GM12878 (cell line): Measurements from ENCODE around the gene EPN3. TPM values are rescaled to one million over a fixed set of nuclear protein-coding genes. Genes with fewer than 3 reads are reported as not detected.

ENCODE experiments used
- ATAC-seq: fragments of 200-7000 bp; cut with Tn5 transposase; 3 replicates; pipeline ENCODE4 v1.9.1; 2020; ENCODE audit warnings: mild to moderate bottlenecking, moderate library complexity
- BruUV-seq: library from RNA; stranded (reverse); fragments of 400-500 nt; replicated peaks from 2 replicates; lab custom pipeline; 2021; lab: Mats Ljungman, UMichigan
- CTCF ChIA-PET: fragments of 300-600 bp; sonication (Branson Sonifier 250); formaldehyde crosslinking; extraction: SDS; loops from one replicate; lab custom pipeline; 2021; ENCODE audit warnings: inconsistent platforms; lab: Yijun Ruan, JAX
- POLR2A ChIA-PET: fragments of 350-600 bp; formaldehyde crosslinking; extraction: SDS; loops from one replicate; lab custom pipeline; 2021; ENCODE audit warnings: inconsistent platforms; lab: Charles Lee
- RAD21 ChIA-PET: fragments of 300-600 bp; sonication (Branson Sonifier 250); formaldehyde crosslinking; loops from one replicate; lab custom pipeline; 2023; ENCODE audit warnings: antibody characterized with exemption; ENCODE audit not compliant: unreplicated experiment; lab: Charles Lee
- SMC1A ChIA-PET: fragments of 300-600 bp; sonication (Branson Sonifier 250); formaldehyde crosslinking; loops from one replicate; lab custom pipeline; 2023; ENCODE audit not compliant: unreplicated experiment, uncharacterized antibody; lab: Charles Lee
- DNase-seq: peaks from one replicate; pipeline ENCODE4 v3.0.0-alpha.2; 2011; ENCODE audit warnings: low read depth, low spot score
- FAIRE-seq: peaks from 3 replicates; lab custom pipeline; 2011; peaks lifted over from hg19 to GRCh38; lab: Jason Lieb, UNC
- H2AFZ ChIP-seq: 2 replicates; pipeline ENCODE4 v1.6.0; 2011; ENCODE audit warnings: low read depth, low read length, control low read depth; ENCODE audit not compliant: control insufficient read depth
- H3K27ac ChIP-seq: 2 replicates; pipeline ENCODE4 v1.5.1; 2011; ENCODE audit warnings: control low read depth; ENCODE audit not compliant: control insufficient read depth, insufficient read depth
- H3K27me3 ChIP-seq, 2 experiments: replicated peaks in 1 of 2; 2 replicates each; pipeline versions ENCODE4 v1.6.0 to v1.6.1; 2011; ENCODE audit warnings: low read length in 1 of 2; ENCODE audit not compliant: control insufficient read depth in 2 of 2, insufficient read depth in 2 of 2
- H3K36me3 ChIP-seq, 2 experiments: 2 replicates each; pipeline ENCODE4 v1.5.1; 2011; ENCODE audit warnings: low read length in 1 of 2; ENCODE audit not compliant: control insufficient read depth in 2 of 2, insufficient read depth in 2 of 2
- H3K4me1 ChIP-seq: 2 replicates; pipeline ENCODE4 v1.6.1; 2011; ENCODE audit warnings: mild to moderate bottlenecking, low read length, moderate library complexity, mixed read lengths; ENCODE audit not compliant: control insufficient read depth, insufficient read depth
- H3K4me2 ChIP-seq: 2 replicates; pipeline ENCODE4 v1.6.0; 2011; ENCODE audit warnings: control low read depth; ENCODE audit not compliant: control insufficient read depth, insufficient read depth
- H3K4me3 ChIP-seq: fragments of 200-600 bp; sonication (generic); 2 replicates; pipeline ENCODE4 v1.5.1; 2016
- H3K79me2 ChIP-seq: 2 replicates; pipeline ENCODE4 v1.6.0; 2011; ENCODE audit warnings: low read length; ENCODE audit not compliant: control insufficient read depth, insufficient read depth
- H3K9ac ChIP-seq: 2 replicates; pipeline ENCODE4 v1.8.0; 2011; ENCODE audit warnings: low read length, control low read depth, mixed read lengths; ENCODE audit not compliant: control insufficient read depth, insufficient read depth
- H3K9me3 ChIP-seq: replicated peaks from 3 replicates; pipeline ENCODE4 v1.5.1; 2011; ENCODE audit warnings: mild to moderate bottlenecking, low read length; ENCODE audit not compliant: control insufficient read depth, insufficient read depth
- H4K20me1 ChIP-seq: 2 replicates; pipeline ENCODE4 v1.6.0; 2011; ENCODE audit not compliant: control insufficient read depth, insufficient read depth
- FOXM1 ChIP-seq: IDR thresholded peaks from 2 replicates; pipeline ENCODE4 v1.6.1; 2012; ENCODE audit warnings: low read depth, mild to moderate bottlenecking, inconsistent platforms, low read length, moderate library complexity
- IKZF2 ChIP-seq, 2 experiments: fragments of 450-650 bp; IDR thresholded peaks; 2 replicates each; pipeline ENCODE4 v1.6.1; 2017; ENCODE audit warnings: mild to moderate bottlenecking in 2 of 2, moderate library complexity in 2 of 2
- JUNB ChIP-seq: IDR thresholded peaks from 2 replicates; pipeline ENCODE4 v1.6.1; 2016; ENCODE audit warnings: antibody characterized with exemption, mild to moderate bottlenecking
- NFXL1 ChIP-seq: fragments of 450-650 bp; IDR thresholded peaks from 2 replicates; pipeline ENCODE4 v1.6.1; 2017; ENCODE audit warnings: antibody characterized with exemption, mild to moderate bottlenecking, borderline replicate concordance
- NR2F1 ChIP-seq: fragments of 450-650 bp; conservative IDR thresholded peaks from 2 replicates; pipeline ENCODE4 v1.6.1; 2017; ENCODE audit warnings: mild to moderate bottlenecking
- PML ChIP-seq: IDR thresholded peaks from 2 replicates; pipeline ENCODE4 v1.6.1; 2012; ENCODE audit warnings: low read length, inconsistent platforms
- POLR2AphosphoS5 ChIP-seq: IDR thresholded peaks from 2 replicates; pipeline ENCODE4 v1.6.1; 2011; ENCODE audit warnings: mild to moderate bottlenecking, low read length, inconsistent platforms
- SREBF1 ChIP-seq: IDR thresholded peaks from 2 replicates; pipeline ENCODE4 v1.6.1; 2012; ENCODE audit warnings: mild to moderate bottlenecking, low read length
- WGBS: methylation state at CpG from one replicate; pipeline ENCODE4 v1.1.6; 2016; ENCODE audit warnings: low lambda C conversion rate; ENCODE audit not compliant: insufficient replicate concordance, insufficient coverage; ENCODE audit errors: missing lambda C conversion rate; 5-methylcytosine and 5-hydroxymethylcytosine counted together
- in situ Hi-C: fragments of 300-500 bp; cut with MboI; formaldehyde crosslinking; loops from 9 replicates; pipeline ENCODE4 v1.14.3; 2018; ENCODE audit warnings: mixed read lengths
- intact Hi-C: fragments of 100-400 bp; cut with micrococcal nuclease; formaldehyde crosslinking; loops from one replicate; pipeline ENCODE4 v1.14.2; 2022; ENCODE audit not compliant: unreplicated experiment
- polyA plus RNA-seq, 11 experiments: library from polyadenylated mRNA; depleted of rRNA in 4 of 11; unstranded in 6 of 11; stranded (reverse) in 5 of 11; fragments of >200 nt; fragmentation: Nextera tagmentation in 4 of 11; fragmentation: Illumina TruSeq in 1 of 11; extraction: Ambion mirVana in 4 of 11; extraction: Trizol in 1 of 11; gene quantifications; 1 replicate in 1 of 11; 2 replicates in 10 of 11; pipeline versions ENCODE4 v1.2.1 to v1.2.3, GENCODE V29; 2011 to 2016; ENCODE audit warnings: inconsistent platforms in 2 of 11, missing spikeins in 2 of 11, low read depth in 1 of 11
- total RNA-seq, 4 experiments: library from RNA; depleted of rRNA in 3 of 4; stranded (reverse); fragments of >200 nt in 3 of 4; fragmentation: Illumina TruSeq in 1 of 4; extraction: Trizol in 1 of 4; gene quantifications; 2 replicates each; pipeline versions ENCODE4 v1.2.1 to v1.2.3, GENCODE V29; 2013 to 2021
- TF ChIP-seq, protein P1 (sequence below): fragments of 450-650 bp; formaldehyde crosslinking; IDR thresholded peaks from 2 replicates; pipeline ENCODE4 v1.5.0; 2022; ENCODE audit warnings: mild to moderate bottlenecking, missing genetic modification characterization

EPN3 gene
- total and polyA plus RNA-seq, 10 of the 15 experiments (the other 5 are each of a cell fraction or from before 2014, with no cell fraction given) = 0.04 to 0.07 TPM; not detected in 8

DNA sequence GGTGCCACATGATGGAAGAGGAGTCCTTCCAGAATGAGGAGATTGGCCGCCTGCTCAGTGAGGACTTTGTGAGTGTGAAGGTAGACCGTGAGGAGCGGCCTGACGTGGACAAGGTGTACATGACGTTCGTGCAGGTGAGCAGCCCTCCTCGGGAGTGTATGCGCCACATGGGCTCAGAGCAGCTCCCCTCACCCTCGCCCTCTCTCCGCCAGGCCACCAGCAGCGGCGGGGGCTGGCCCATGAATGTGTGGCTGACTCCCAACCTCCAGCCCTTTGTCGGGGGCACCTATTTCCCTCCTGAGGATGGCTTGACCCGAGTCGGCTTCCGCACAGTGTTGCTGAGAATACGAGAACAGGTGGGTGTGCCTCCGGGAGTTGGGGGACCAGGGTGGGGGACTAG, 16.3 kb downstream of the EPN3 start:
- ChIA-PET SMC1A (no interaction called here), CTCF (interaction anchor here (0.6 to 1.7 kb wide), 3 partner anchors 80 to 1324 kb away, joined by 3 to 8 read pairs (median 3); no protein-coding TSS in a partner anchor), POLR2A (no interaction called here)
- Histone ChIP-seq H3K4me3 (no peak overlapping the region), H3K79me2 (peaks cover 3% of the 10 kb centered on the region), H3K9me3 (no peaks in the 10 kb centered on the region), H2AFZ (no peak overlapping the region), H3K9ac (no peak overlapping the region)
- no TSS peak for BruUV-seq
- in situ Hi-C loops = loop anchor here (5.0 to 10.0 kb wide), 2 partner anchors 148 to 406 kb away; no protein-coding TSS in a partner anchor
- intact Hi-C loops = loop anchor here (10.0 kb wide), 1 partner anchor 406 kb away; no protein-coding TSS in a partner anchor
- no peak for TF ChIP-seq SREBF1
- no peak for TF ChIP-seq IKZF2 (IDR thresholded peaks at IDR 0.05)
- no peak for TF ChIP-seq JUNB
- no peak for TF ChIP-seq NR2F1
- no peak for TF ChIP-seq FOXM1
- TF ChIP-seq, protein P1, sequence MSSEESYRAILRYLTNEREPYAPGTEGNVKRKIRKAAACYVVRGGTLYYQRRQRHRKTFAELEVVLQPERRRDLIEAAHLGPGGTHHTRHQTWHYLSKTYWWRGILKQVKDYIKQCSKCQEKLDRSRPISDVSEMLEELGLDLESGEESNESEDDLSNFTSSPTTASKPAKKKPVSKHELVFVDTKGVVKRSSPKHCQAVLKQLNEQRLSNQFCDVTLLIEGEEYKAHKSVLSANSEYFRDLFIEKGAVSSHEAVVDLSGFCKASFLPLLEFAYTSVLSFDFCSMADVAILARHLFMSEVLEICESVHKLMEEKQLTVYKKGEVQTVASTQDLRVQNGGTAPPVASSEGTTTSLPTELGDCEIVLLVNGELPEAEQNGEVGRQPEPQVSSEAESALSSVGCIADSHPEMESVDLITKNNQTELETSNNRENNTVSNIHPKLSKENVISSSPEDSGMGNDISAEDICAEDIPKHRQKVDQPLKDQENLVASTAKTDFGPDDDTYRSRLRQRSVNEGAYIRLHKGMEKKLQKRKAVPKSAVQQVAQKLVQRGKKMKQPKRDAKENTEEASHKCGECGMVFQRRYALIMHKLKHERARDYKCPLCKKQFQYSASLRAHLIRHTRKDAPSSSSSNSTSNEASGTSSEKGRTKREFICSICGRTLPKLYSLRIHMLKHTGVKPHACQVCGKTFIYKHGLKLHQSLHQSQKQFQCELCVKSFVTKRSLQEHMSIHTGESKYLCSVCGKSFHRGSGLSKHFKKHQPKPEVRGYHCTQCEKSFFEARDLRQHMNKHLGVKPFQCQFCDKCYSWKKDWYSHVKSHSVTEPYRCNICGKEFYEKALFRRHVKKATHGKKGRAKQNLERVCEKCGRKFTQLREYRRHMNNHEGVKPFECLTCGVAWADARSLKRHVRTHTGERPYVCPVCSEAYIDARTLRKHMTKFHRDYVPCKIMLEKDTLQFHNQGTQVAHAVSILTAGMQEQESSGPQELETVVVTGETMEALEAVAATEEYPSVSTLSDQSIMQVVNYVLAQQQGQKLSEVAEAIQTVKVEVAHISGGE (CRISPR knock-in tag) = no peak
- no peak for TF ChIP-seq POLR2AphosphoS5
- TF ChIP-seq NFXL1 = no peak
- TF ChIP-seq PML = no peak
- TF ChIP-seq, all 136 proteins: peak for 0
- no peak overlapping the region for H3K27ac ChIP-seq
- H4K20me1 ChIP-seq = no peaks in the 10 kb centered on the region
- DNase-seq (no peak), ATAC-seq (no peak), FAIRE-seq (no peak)
- no peaks in the 10 kb centered on the region; the same call in 1 of the 2 replicates for H3K4me1 ChIP-seq
- H3K4me2 ChIP-seq = no peak overlapping the region
- WGBS = 96% methylated on average over 14 of the region's 18 CpGs
- RAD21 ChIA-PET = interaction anchor here (0.8 to 1.3 kb wide), 2 partner anchors 12 to 71 kb away, joined by 3 read pairs; partner anchors contain the start of gene CACNA1G
- H3K27me3 ChIP-seq = no peaks in the 10 kb centered on the region
- no peaks in the 10 kb centered on the region; a peak in 1 of 4 replicates for H3K36me3 ChIP-seq
